ENCODE data around the gene BET1L. TPM values are rescaled to one million over a fixed set of nuclear protein-coding genes. Genes with fewer than 3 reads are reported as not detected.
"Not testable (repeated sequence)": the region's sequence is repeated elsewhere in the genome, so short reads cannot be mapped to it uniquely, and the experiment has no call there.

BET1L gene
- total RNA-seq, 2 experiments from 2014 or later, result 39.8 to 40.6 TPM

DNA sequence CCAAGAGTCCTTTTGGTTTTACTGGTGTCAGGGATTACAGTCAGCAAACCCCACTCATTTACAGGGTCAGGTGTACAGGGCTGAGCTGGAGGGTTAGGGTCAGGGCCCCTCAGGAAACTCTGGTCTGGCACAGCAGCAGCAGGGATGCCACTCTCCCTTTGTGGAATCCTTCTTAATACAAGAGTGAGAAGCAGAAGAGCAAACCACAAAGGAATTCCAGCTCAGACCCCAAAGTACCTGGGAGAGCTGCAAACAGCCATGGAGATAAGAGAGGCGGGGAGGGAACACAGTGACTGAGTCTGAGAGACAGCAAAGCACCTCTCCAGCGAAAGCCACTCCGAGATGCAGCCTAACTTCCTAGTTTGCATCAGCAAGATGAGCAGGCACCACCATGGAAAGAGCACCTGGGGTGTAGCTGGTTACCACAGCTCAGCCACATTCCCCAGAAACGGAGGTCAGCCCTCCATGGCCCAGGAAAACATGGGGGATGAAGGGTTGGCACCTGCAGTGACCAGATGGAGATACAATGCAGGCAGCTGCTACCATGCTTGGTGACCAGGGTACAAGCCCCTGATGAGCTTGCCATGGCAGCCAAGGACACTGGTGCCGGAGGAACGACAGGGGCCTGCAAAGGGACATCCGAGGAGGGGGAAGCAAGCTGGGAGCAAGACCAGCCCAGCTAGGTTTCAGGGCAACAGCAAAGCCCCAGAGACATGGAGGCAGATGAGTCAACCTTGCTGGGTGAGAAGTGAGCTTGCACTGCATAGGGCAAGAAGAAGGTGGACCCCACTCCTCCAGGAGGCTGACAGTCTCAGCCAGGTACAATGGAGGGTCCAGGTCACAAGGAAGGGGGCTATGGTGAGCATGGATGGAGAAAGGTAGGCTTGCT, 3.9 kb downstream of the BET1L start:
- POLR2A ChIA-PET, result no interaction called here

DNA sequence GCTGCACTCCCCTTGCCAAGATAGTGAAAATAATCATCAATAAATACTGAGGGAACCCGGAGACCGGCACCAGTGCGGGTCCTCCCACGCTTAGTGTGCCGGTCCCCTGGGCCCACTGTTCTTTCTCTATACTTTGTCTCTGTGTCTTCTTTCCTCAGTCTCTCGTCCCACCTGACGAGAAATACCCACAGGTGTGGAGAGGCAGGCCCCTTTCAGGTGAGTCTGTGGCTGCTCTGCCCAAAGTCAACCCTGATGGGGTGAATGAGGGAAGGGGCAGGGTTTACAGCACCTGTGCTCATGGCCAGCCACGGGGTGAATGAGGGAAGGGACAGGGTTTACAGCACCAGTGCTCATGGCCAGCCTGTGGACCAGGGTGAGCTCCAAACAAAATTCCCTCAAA, 4.7 kb downstream of the BET1L start:
- CTCF ChIA-PET, result no interaction called here
- POLR2A ChIA-PET, result no interaction called here

More for the DNA sequence above, 3.9 kb downstream of the BET1L start:
- CTCF ChIA-PET, result interaction anchor here (0.6 kb wide), 1 partner anchor 135 kb away, joined by 3 read pairs; no protein-coding TSS in a partner anchor

DNA sequence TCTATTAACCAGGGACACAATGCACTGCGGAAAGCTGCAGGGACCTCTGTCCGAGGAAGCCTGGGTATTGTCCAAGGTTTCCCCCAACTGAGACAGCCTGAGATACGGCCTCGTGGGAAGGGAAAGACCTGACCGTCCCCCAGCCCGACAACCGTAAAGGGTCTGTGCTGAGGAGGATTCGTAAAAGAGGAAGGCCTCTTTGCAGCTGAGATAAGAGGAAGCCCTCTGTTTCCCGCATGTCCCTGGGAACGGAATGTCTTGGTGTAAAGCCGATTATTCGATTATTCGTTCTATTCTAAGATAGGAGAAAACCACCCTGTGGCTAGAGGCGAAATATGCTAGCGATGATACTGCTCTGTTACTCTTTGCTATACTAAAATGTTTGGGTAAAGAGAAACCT, 5.2 kb downstream of the BET1L start:
- POLR2A ChIA-PET, result no interaction called here
- CTCF ChIA-PET, result no interaction called here

GRCh38 chr11:200224-201003, 6.8 kb downstream of the BET1L start:
- ChIA-PET POLR2A (no interaction called here), CTCF (no interaction called here)

GRCh38 chr11:199782-200181, 7.4 kb downstream of the BET1L start:
- POLR2A ChIA-PET, result no interaction called here

GRCh38 chr11:199004-199581, 8.1 kb downstream of the BET1L start:
- POLR2A ChIA-PET, result no interaction called here
- CTCF ChIA-PET, result no interaction called here

More at GRCh38 chr11:199782-200181, 7.4 kb downstream of the BET1L start:
- CTCF ChIA-PET, result no interaction called here

DNA sequence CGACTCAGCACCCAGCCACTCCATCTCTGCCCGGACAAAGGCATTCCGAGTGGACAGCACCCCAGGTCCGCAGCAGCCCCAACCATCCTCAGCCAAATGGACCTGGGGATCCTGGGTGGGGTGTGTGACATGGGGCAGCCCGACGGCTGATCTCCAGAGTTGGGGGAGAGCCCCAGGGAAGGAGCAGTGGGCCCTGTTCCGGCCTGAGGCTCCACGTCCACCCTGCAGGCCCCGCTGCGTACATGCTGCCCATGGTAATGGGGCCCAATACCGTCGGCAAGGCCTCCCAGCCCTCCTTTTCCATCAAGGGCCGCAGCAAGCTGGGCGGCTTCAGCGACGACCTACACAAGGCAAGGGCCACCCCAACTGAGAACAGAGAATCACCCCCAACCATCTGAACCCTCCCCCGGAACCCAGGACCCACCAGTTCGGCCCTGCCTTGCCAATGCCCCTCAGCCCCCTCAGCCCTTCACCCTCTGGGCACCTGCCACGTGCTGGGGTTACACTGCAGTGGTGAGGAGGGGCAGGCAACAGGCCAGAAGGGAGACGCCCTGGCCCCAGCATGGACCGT, 8.9 kb downstream of the BET1L start:
- CTCF ChIA-PET, result no interaction called here
- POLR2A ChIA-PET, result no interaction called here

GRCh38 chr11:197741-198235, 9.4 kb downstream of the BET1L start:
- ChIA-PET POLR2A (no interaction called here), CTCF (no interaction called here)

GRCh38 chr11:196786-197731, 10.1 kb downstream of the BET1L start:
- CTCF ChIA-PET, result no interaction called here
- POLR2A ChIA-PET, result no interaction called here

GRCh38 chr11:193481-193880, 13.7 kb downstream of the BET1L start:
- POLR2A ChIA-PET, CTCF ChIA-PET: not testable (repeated sequence)

- POLR2A ChIA-PET, CTCF ChIA-PET: not testable (repeated sequence)
Measured at GRCh38 chr11:192674-193128, 14.5 kb downstream of the BET1L start, which contains the start of gene SCGB1C1. SCGB1C1 (plus strand) TSS chr11:193078; CDS start chr11:193100, 22 bp downstream.

- CTCF ChIA-PET, POLR2A ChIA-PET: not testable (repeated sequence)
Measured at GRCh38 chr11:191490-192478, 15.4 kb downstream of the BET1L start.

DNA sequence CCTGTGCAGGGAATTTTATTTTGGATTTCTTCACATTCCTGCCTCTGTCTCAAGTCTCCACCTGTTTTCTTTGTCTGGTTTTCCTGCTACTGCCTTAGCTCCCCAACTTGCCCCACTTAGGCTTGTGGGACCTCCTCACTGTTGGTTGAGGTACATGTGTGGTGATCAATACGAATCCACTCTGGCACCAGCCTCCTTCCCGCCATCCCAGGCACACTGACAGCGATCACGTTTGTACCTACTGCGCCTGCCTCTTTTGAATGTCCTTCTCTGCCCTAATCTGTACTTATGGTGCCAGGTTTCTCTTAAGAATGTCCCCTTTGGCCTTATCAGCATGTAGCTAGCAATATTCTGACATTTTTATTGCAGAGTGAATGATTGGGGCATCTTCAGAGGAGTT, 16.7 kb downstream of the BET1L start:
- POLR2A ChIA-PET, CTCF ChIA-PET: not testable (repeated sequence)

DNA sequence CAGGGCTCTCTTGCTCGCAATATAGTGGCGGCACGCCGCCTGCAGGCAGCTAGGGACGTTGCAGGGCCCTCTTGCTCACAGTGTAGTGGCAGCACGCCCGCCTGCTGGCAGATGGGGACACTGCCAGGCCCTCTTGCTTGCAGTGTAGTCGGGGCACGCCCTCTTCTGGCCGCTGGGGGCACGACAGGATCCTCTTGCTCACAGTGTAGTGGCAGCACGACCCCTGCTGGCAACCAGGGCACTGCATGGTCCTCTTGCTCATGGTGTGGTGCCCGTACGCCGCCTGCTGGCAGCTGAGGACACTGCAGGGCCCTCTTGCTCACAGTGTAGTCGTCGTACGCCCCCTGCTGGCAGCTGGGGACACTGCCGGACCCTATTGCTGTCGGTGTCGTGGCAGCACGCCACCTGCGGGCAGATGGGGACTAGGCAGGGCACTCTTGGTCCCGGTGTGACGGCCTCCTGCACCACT, 17.3 kb downstream of the BET1L start:
- POLR2A ChIA-PET, CTCF ChIA-PET: not testable (repeated sequence)

DNA sequence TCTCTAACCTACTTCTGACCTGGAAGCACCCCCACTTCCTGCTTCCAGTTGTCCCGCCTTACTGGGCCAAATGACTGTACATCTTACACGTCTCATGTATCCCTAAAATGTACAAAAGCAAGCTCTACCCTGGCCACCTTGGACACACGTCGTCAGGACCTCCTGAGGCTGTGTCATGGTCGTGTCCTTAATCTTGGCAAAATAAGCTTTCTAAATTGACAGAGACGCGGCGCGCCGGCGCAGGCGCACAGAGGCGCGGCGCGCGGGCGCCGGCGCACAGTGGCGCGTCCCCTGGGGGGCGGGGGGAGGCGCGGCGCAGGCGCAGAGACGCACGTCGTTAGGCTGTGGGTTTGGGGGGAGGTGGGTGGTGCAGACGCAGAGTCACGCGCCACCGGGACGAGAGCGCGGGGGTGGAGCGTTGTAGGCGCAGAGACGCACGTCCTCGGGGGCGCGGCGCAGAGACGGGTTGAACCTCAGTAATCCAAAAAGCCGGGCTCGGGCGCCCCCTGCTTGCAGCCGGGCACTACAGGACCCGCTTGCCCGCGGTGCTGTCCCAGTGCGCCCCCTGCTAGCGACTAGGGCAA, 17.9 kb downstream of the BET1L start:
- CTCF ChIA-PET, POLR2A ChIA-PET: not testable (repeated sequence)

- CTCF ChIA-PET, POLR2A ChIA-PET: not testable (repeated sequence)
Measured at GRCh38 chr11:180242-180641, 27.0 kb downstream of the BET1L start.

All from activated CD8-positive, alpha-beta memory T cell treated with anti-CD3 and anti-CD28 coated beads for 36 hours (primary cell).